Spleen (tissue), 11 donors: ENCODE data around the gene BRD3. TPM values are rescaled to one million over a fixed set of nuclear protein-coding genes. Genes with fewer than 3 reads are reported as not detected.

Source experiments
- DNase-seq: peaks from one replicate; pipeline ENCODE4 v3.0.0-alpha.2; 2020
- H3K27ac ChIP-seq, 8 donors: fragments of 200-600 bp; sonication (generic) in 7 of 8; 1 replicate in 4 of 8; 2 replicates in 4 of 8; pipeline versions ENCODE4 v1.5.0 to v1.8.0; 2016 to 2021; ENCODE audit warnings: inconsistent platforms in 4 of 8, mild to moderate bottlenecking in 4 of 8, moderate library complexity in 1 of 8
- H3K27me3 ChIP-seq, 7 donors: fragments of 200-600 bp; sonication (generic) in 6 of 7; replicated peaks in 1 of 7; 1 replicate in 4 of 7; 2 replicates in 3 of 7; pipeline versions ENCODE4 v1.5.0 to v1.8.0; 2016 to 2021; ENCODE audit warnings: inconsistent platforms in 3 of 7, mild to moderate bottlenecking in 1 of 7
- H3K36me3 ChIP-seq, 6 donors: fragments of 200-600 bp; sonication (generic) in 5 of 6; 1 replicate in 4 of 6; 2 replicates in 2 of 6; pipeline versions ENCODE4 v1.5.0 to v1.8.0; 2016 to 2021; ENCODE audit warnings: inconsistent platforms in 2 of 6
- H3K4me1 ChIP-seq, 6 donors: fragments of 200-600 bp; sonication (generic) in 5 of 6; 1 replicate in 3 of 6; 2 replicates in 3 of 6; pipeline versions ENCODE4 v1.5.0 to v1.8.0; 2016 to 2021; ENCODE audit warnings: inconsistent platforms in 3 of 6
- H3K4me3 ChIP-seq, 8 donors: fragments of 200-600 bp; sonication (generic) in 7 of 8; 1 replicate in 4 of 8; 2 replicates in 4 of 8; pipeline versions ENCODE4 v1.5.0 to v1.8.0; 2016 to 2021; ENCODE audit warnings: inconsistent platforms in 4 of 8, mild to moderate bottlenecking in 4 of 8, moderate library complexity in 2 of 8
- H3K9me3 ChIP-seq, 8 donors: fragments of 200-600 bp; sonication (generic) in 7 of 8; 1 replicate in 4 of 8; 2 replicates in 4 of 8; pipeline versions ENCODE4 v1.5.0 to v1.8.0; 2016 to 2021; ENCODE audit warnings: inconsistent platforms in 4 of 8
- POLR2A ChIP-seq, 3 donors: fragments of 450-650 bp; IDR thresholded peaks; one replicate each; pipeline ENCODE4 v1.5.1; 2017; ENCODE audit warnings: antibody characterized with exemption in 3 of 3, mild to moderate bottlenecking in 1 of 3
- POLR2AphosphoS5 ChIP-seq, 3 donors: sonication (generic); formaldehyde crosslinking; IDR thresholded peaks; one replicate each; pipeline ENCODE4 v1.5.1; 2017; ENCODE audit warnings: antibody characterized with exemption in 3 of 3
- WGBS, 5 donors: extraction: QIAGEN DNeasy Blood & Tissue Kit in 3 of 5; methylation state at CpG; one replicate each; pipeline versions ENCODE4 v1.1.5 to v1.1.7; 2013 to 2018; 5-methylcytosine and 5-hydroxymethylcytosine counted together
- intact Hi-C: fragments of 100-400 bp; cut with DNase I; formaldehyde crosslinking; loops from one replicate; pipeline ENCODE4 v1.15.0; 2023; ENCODE audit warnings: low total_unique reads
- polyA plus RNA-seq, 3 donors: library from polyadenylated mRNA; stranded (reverse); fragments of 200-250 nt; gene quantifications; one replicate each; pipeline ENCODE4 v1.2.1, GENCODE V29; 2013
- total RNA-seq, 7 donors: library from RNA; depleted of rRNA in 3 of 7; stranded (reverse); fragments of >200 nt in 3 of 7; fragmentation: NEBNext Ultra II Directional in 4 of 7; extraction: Animal tissue kit (Norgen Biotek cat#: 25700) in 4 of 7; gene quantifications; one replicate each; pipeline versions ENCODE4 v1.1.0 to v1.2.1, GENCODE V29; 2016 to 2021
- TF ChIP-seq, protein P1 (sequence below), 11 experiments: fragments of 200-600 bp in 7 of 11; fragments of 450-650 bp in 4 of 11; sonication (generic) in 4 of 11; IDR thresholded peaks in 8 of 11; conservative IDR thresholded peaks in 3 of 11; 1 replicate in 7 of 11; 2 replicates in 4 of 11; pipeline versions ENCODE4 v1.4.0 to v1.8.0; 2016 to 2021; ENCODE audit warnings: antibody characterized with exemption in 11 of 11, inconsistent platforms in 4 of 11, mild to moderate bottlenecking in 1 of 11
- donor health status: healthy with polysubstance abuse.
- donor health status: DM: no; HTN: no; CAD: no; lungs with moderate emphysema.
- donor health status: DM: no; HTN: no; CAD: no.
- donor health status: Bipolar disorder and iron deficiency.
- donor health status: healthy.
- donor health status: DM: no; HTN: no; CAD: no.
- donor health status: DM: yes; HTN: yes; CAD: no.

The BRD3 gene
- total and polyA plus RNA-seq, 10 donors: 5.9 to 54.0 (median 30.0) TPM

DNA sequence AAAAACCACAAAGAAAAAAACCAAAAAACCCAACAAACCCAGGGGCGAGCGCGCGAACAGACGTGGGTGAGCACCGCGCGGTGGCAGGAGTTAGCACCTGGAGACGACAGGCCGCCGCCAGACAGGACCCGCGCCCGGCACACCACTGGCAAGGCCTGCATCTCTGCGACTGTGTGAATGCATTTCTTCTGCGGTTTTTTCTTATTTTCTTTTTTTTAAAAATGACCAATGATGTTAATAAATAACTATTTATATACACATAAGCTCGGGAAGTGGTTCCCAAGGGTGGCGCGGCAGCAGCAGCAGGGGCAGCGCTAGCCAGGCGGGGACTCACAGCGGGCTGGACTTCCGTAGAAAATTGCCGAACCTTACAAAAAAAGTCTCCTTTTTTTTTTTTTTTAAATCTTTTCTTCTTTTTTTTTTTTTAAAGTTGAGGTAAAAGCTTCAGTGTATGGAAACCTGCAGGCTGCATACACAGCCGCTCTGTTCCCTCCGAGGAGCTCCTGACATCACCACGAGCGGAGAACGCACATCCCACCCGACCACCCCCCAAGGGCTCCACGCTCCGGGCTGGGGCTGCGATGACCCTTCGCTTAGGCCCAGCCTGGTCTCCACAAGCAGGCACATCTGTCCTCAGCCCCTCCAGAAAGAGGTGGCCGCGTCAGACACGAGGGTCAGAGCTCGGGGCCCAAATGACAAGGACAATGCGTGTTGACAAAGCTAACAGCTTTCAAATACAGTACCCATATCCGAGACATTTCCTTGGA, 35.2 kb downstream of the BRD3 start:
- H3K4me3 ChIP-seq: no peak overlapping the region
- H3K4me1 ChIP-seq: peaks cover 0 to 4% (median 0%) of the 10 kb centered on the region in 6 donors
- WGBS, 5 donors: 91 to 95% (median 94%) methylated on average over 40 of the region's 40 CpGs
- peaks cover 0 to 7% (median 4%) of the 10 kb centered on the region in 8 donors for H3K9me3 ChIP-seq
- no peaks in the 10 kb centered on the region for H3K27me3 ChIP-seq
- H3K27ac ChIP-seq: no peak overlapping the region
- H3K36me3 ChIP-seq: peaks cover 0 to 100% (median 72%) of the 10 kb centered on the region in 6 donors
- TF ChIP-seq, protein P1, sequence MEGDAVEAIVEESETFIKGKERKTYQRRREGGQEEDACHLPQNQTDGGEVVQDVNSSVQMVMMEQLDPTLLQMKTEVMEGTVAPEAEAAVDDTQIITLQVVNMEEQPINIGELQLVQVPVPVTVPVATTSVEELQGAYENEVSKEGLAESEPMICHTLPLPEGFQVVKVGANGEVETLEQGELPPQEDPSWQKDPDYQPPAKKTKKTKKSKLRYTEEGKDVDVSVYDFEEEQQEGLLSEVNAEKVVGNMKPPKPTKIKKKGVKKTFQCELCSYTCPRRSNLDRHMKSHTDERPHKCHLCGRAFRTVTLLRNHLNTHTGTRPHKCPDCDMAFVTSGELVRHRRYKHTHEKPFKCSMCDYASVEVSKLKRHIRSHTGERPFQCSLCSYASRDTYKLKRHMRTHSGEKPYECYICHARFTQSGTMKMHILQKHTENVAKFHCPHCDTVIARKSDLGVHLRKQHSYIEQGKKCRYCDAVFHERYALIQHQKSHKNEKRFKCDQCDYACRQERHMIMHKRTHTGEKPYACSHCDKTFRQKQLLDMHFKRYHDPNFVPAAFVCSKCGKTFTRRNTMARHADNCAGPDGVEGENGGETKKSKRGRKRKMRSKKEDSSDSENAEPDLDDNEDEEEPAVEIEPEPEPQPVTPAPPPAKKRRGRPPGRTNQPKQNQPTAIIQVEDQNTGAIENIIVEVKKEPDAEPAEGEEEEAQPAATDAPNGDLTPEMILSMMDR (IDR thresholded peaks at IDR 0.05 in 8 of 11, conservative IDR thresholded peaks at IDR 0.05 in 3 of 11): no peak
- peak in 1 of 3 donors; percentile 7 for TF ChIP-seq POLR2AphosphoS5 (IDR thresholded peaks at IDR 0.05)
- intact Hi-C loops: no loop called here
- peak; percentile 73 for DNase-seq

DNA sequence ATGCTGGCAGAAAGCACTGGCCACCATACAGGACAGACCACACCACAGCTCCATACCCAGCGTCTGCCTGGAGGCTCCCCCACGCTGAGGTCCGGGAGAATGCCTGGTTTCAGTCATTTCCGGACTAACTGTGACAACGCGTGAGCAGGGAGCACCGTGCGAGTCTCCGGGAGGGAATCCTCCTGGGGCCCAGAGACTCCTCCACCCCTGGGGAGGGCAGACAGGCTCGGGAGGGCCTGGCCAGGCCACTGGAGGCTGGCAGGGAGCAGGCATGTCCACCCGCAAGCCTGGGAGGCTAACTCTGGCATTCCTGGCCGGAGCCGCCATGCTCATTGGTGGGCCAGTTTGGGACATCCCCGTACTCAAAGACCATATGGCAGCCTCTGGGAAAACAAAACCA, 36.0 kb downstream of the BRD3 start:
- WGBS, 5 donors: 89 to 97% (median 93%) methylated on average over 7 to 14 of the region's 14 CpGs
- peaks cover 0 to 94% (median 67%) of the 10 kb centered on the region in 6 donors for H3K36me3 ChIP-seq

DNA sequence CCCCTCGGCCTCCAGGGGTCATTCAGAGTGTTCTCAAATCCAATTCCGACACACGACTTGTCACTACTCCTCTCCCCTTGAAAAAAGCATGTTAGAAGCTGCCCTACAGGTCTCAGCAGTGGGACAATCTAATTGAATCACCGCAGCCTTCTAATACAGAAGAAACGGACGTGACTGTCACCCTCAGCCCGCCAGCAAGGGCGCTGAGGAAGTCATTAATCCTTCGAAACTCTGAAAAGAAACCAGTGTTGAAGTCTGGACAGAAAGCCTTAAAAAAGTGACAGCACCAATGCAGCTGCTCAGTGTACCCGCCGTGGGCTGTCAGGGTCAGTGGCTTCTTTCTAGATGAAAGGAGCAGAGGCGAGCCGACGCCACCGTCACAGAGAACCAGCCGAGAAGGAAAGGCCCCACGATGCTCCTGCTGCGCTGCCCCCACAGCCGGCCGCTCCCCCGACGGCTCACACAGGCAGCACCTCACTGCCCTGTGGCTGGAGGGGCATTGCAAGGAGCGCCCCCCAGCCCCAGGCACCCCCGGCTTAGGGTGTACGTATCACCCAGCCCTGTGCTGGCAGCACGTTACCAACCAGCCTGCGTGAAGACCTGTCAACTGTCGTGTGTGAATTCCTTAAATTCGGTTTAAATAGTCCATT, 36.9 kb downstream of the BRD3 start:
- H3K27ac ChIP-seq: no peak overlapping the region
- TF ChIP-seq POLR2A (IDR thresholded peaks at IDR 0.05) (no peak), POLR2AphosphoS5 (IDR thresholded peaks at IDR 0.05) (peak in 1 of 3 donors; percentile 50)
- peak; percentile 70 for DNase-seq
- WGBS, 5 donors: 85 to 88% (median 88%) methylated on average over 28 to 29 of the region's 29 CpGs
- no peaks in the 10 kb centered on the region for H3K27me3 ChIP-seq
- no peak overlapping the region for H3K4me3 ChIP-seq
- intact Hi-C loops: no loop called here
- H3K36me3 ChIP-seq: peaks cover 0 to 86% (median 59%) of the 10 kb centered on the region in 6 donors
- H3K9me3 ChIP-seq: no peaks in the 10 kb centered on the region
- H3K4me1 ChIP-seq: peaks cover under 1 to 14% (median 9%) of the 10 kb centered on the region in 6 donors

More for the DNA sequence above, 36.0 kb downstream of the BRD3 start:
- TF ChIP-seq POLR2AphosphoS5 (IDR thresholded peaks at IDR 0.05) (no peak), POLR2A (IDR thresholded peaks at IDR 0.05) (no peak)
- TF ChIP-seq, protein P1 (IDR thresholded peaks at IDR 0.05 in 8 of 11, conservative IDR thresholded peaks at IDR 0.05 in 3 of 11): no peak
- Histone ChIP-seq H3K4me1 (peaks cover 0 to 6% (median under 1%) of the 10 kb centered on the region in 6 donors), H3K9me3 (no peaks in the 10 kb centered on the region), H3K27ac (no peak overlapping the region), H3K27me3 (no peaks in the 10 kb centered on the region), H3K4me3 (no peak overlapping the region)
- peak; percentile 73 for DNase-seq
- intact Hi-C loops: no loop called here

DNA sequence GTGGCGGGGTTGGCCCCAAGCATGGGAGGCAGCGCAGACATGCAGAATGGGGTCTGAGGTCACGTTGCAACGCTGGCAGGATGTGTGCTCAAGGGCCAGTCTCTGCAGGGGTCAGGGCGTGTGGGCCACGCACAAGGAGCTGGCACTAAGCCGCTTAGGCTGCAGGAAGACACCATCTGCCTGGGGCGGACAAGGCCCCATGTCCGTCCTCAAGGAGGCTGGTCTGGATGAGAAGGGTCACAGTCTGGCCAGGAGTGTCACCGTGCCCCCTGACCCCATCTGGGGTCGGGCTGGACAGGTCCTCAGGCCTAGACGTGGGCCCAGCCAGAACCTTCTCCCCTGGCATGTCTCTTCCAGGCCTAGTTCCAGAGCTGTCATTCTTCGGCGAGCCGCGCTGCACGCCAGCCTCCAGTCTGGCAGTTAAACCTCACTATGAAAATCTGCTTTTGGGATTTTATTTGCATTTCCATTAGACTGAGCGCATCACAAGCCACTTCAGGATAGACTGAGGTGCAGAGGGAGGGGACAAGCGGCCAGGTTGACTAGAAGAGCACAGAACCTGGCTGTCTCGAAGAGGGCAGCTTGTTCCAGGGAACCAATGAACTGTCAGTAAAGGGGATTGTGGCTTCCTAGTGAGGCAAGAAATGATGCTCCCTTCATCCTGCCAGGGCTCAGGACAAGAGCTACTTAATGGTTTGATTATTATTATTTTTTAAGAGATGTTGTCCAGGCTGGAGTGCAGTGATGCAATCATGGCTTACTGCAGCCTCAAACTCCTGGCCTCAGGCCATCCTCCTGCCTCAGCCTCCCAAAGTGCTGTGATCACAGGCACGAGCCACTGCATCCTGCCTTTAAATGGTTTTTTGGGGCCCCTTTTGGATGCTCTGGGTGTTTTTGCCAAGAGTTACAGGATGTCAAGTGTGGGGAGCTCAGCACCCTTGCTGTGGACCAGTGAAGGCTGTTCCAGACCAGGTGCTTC, 38.3 kb downstream of the BRD3 start:
- DNase-seq: peak; percentile 74
- Histone ChIP-seq H3K36me3 (peaks cover 0 to 72% (median 44%) of the 10 kb centered on the region in 6 donors), H3K9me3 (no peaks in the 10 kb centered on the region), H3K27me3 (no peaks in the 10 kb centered on the region), H3K4me3 (no peak overlapping the region), H3K27ac (no peak overlapping the region), H3K4me1 (peaks cover 4 to 19% (median 14%) of the 10 kb centered on the region in 6 donors)
- intact Hi-C loops: no loop called here
- TF ChIP-seq POLR2A (IDR thresholded peaks at IDR 0.05) (no peak), POLR2AphosphoS5 (IDR thresholded peaks at IDR 0.05) (peak in 2 of 3 donors; percentile 35 to 75)
- TF ChIP-seq, protein P1 (IDR thresholded peaks at IDR 0.05 in 8 of 11, conservative IDR thresholded peaks at IDR 0.05 in 3 of 11): no peak
- 88 to 94% (median 93%) methylated on average over 12 to 21 of the region's 21 CpGs for WGBS, 5 donors
